ENCODE data around the gene KLF6. TPM values are rescaled to one million over a fixed set of nuclear protein-coding genes. Genes with fewer than 3 reads are reported as not detected.

The KLF6 gene
- total RNA-seq, 1 donor from 2014 or later, result 330 TPM

DNA sequence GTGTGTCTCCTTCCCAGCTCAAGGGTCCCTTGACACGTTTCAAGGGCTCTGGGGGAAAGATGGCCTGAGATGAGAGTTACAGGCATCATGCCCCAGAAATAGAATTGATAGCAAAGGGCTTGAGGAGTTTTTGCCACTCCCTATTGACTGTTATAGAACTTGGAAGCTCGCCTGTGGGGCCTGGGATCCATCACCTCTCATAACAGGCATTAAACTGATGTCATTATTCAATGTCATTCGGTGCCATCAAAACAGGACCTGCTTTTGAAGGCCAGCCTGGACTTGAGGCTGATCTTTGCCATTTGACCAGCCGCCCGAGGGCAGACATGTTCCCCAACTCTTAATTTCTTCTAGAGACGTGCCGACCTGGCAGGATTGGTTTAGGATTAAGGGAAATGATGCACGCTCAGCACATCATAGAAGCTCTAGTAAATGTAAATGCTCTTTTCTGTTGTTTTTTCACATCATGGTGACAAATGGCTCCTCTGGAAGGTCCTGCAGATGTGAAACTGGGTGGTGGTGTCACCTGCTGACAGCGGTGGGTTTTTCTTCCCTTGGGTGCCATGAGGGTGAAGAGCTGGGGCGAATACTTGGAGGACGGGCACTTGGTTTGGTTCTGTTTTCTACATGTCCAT lies 16.7 kb upstream of the KLF6 start:
- no peak for DNase-seq (ENCODE audit: low spot score)
- peaks cover 5% of the 10 kb centered on the region for H3K36me3 Mint-ChIP-seq (ENCODE audit: low read depth)
- TF ChIP-seq, protein P1, sequence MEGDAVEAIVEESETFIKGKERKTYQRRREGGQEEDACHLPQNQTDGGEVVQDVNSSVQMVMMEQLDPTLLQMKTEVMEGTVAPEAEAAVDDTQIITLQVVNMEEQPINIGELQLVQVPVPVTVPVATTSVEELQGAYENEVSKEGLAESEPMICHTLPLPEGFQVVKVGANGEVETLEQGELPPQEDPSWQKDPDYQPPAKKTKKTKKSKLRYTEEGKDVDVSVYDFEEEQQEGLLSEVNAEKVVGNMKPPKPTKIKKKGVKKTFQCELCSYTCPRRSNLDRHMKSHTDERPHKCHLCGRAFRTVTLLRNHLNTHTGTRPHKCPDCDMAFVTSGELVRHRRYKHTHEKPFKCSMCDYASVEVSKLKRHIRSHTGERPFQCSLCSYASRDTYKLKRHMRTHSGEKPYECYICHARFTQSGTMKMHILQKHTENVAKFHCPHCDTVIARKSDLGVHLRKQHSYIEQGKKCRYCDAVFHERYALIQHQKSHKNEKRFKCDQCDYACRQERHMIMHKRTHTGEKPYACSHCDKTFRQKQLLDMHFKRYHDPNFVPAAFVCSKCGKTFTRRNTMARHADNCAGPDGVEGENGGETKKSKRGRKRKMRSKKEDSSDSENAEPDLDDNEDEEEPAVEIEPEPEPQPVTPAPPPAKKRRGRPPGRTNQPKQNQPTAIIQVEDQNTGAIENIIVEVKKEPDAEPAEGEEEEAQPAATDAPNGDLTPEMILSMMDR (IDR thresholded peaks at IDR 0.05), result no peak
- no peak overlapping the region for H3K27ac Mint-ChIP-seq (ENCODE audit: unreplicated experiment)
- H3K4me1 Mint-ChIP-seq (ENCODE audit: low read depth), result no peaks in the 10 kb centered on the region
- H3K27me3 Mint-ChIP-seq (ENCODE audit: low read depth), result no peaks in the 10 kb centered on the region
- no peak overlapping the region for H3K4me3 Mint-ChIP-seq (ENCODE audit: unreplicated experiment)
- H3K9me3 Mint-ChIP-seq (ENCODE audit: low read depth), result peaks cover 16% of the 10 kb centered on the region

DNA sequence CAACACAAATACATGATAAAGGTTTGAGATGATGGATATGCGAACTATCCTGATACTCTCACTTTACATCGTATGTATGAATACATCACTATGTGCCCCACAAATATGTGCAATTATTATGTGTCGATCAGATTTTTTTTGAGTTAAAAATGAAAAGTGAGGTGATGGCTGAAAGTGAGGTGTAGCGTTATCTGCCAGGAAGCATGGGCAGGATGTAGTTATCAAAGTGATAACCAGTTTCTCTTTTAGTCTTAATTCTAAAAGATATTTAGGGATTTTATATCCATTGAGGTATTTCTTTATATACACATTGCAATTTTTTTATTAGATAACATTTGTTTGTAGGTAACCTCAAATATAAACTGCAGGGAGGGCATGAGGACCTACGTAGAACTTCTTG lies 15.6 kb upstream of the KLF6 start:
- no peak overlapping the region for H3K4me3 Mint-ChIP-seq (ENCODE audit: unreplicated experiment)
- no peak for DNase-seq (ENCODE audit: low spot score)
- H3K27me3 Mint-ChIP-seq (ENCODE audit: low read depth), result no peaks in the 10 kb centered on the region
- H3K4me1 Mint-ChIP-seq (ENCODE audit: low read depth), result no peaks in the 10 kb centered on the region
- H3K36me3 Mint-ChIP-seq (ENCODE audit: low read depth), result peaks cover 5% of the 10 kb centered on the region
- peaks cover 23% of the 10 kb centered on the region for H3K9me3 Mint-ChIP-seq (ENCODE audit: low read depth)
- H3K27ac Mint-ChIP-seq (ENCODE audit: unreplicated experiment), result no peak overlapping the region
- TF ChIP-seq, protein P1 (IDR thresholded peaks at IDR 0.05), result no peak

DNA sequence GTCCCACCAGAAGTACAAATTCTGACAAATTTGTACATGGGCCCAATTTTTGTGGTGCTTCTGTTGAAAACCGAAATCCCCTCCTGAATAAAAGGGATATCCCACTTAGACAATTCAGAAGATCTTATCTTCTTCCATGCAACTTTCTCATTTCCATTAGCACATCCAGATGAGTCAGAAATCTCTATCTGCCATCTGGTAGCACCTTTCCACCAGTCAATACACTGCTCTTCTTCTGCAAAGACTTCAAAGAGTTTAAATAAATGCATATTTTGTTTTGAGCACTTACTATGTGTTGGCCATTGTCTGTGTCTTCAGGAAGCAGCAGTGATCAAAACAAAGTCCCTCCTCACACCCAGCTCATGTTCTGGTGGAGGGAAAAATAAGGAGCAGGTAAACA lies 12.7 kb upstream of the KLF6 start:
- peaks cover 29% of the 10 kb centered on the region for H3K9me3 Mint-ChIP-seq (ENCODE audit: low read depth)
- TF ChIP-seq, protein P1 (IDR thresholded peaks at IDR 0.05), result no peak
- no peaks in the 10 kb centered on the region for H3K27me3 Mint-ChIP-seq (ENCODE audit: low read depth)
- no peak for DNase-seq (ENCODE audit: low spot score)
- no peak overlapping the region for H3K27ac Mint-ChIP-seq (ENCODE audit: unreplicated experiment)
- no peak overlapping the region for H3K4me3 Mint-ChIP-seq (ENCODE audit: unreplicated experiment)
- peaks cover 5% of the 10 kb centered on the region for H3K36me3 Mint-ChIP-seq (ENCODE audit: low read depth)
- peaks cover under 1% of the 10 kb centered on the region for H3K4me1 Mint-ChIP-seq (ENCODE audit: low read depth)

DNA sequence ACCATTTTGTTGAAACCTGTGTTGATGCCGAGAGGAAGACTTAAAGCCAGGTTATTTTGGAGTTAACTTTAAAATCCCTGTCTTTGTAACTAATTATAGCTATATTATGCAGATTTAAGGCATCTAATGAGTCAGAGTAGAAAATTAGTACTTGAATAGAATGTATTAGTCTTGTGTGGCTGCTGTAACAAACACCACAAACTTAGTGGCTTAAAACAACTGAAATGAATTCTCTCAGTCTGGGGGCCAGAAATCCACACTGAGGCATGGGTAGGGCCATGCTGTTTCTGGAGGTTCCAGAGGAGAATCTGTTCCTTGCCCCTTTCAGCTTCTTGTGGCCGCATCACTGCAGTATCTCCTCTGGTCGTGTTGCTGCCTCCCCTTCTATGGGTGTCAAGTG lies 8.5 kb upstream of the KLF6 start:
- no peak overlapping the region for H3K27ac Mint-ChIP-seq (ENCODE audit: unreplicated experiment)
- TF ChIP-seq, protein P1 (IDR thresholded peaks at IDR 0.05), result no peak

DNA sequence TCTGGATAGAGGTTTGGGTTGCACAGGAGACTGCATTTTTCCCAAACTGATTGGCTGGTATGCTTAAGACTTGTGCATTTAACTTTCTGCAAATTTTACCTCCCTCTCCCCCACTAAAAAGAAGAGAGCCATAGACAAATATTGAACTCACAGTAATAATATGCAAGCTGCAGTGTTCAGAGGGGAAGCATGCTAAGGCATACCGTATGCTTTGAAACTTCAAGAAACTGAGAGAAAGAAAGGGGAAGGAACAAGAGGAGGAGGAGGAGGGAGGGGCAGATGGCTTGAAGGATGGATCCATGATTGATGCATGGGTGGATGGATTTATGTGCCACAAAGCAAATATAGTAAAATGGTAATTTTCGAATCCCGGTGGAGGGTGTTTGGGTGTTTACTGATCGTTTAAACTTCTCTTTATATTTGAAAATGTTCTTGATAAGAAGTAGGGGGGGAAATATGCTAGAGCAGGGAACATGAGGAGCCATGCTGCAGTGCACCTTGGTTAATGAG lies 7.8 kb upstream of the KLF6 start:
- Mint-ChIP-seq H3K9me3 (ENCODE audit: low read depth) (peaks cover 26% of the 10 kb centered on the region), H3K4me1 (ENCODE audit: low read depth) (peaks cover 5% of the 10 kb centered on the region), H3K36me3 (ENCODE audit: low read depth) (peaks cover 1% of the 10 kb centered on the region), H3K27ac (ENCODE audit: unreplicated experiment) (no peak overlapping the region), H3K4me3 (ENCODE audit: unreplicated experiment) (no peak overlapping the region), H3K27me3 (ENCODE audit: low read depth) (no peaks in the 10 kb centered on the region)
- TF ChIP-seq, protein P1 (IDR thresholded peaks at IDR 0.05), result no peak
- no peak for DNase-seq (ENCODE audit: low spot score)

More for the DNA sequence above, 8.5 kb upstream of the KLF6 start:
- DNase-seq (ENCODE audit: low spot score), result no peak
- Mint-ChIP-seq H3K36me3 (ENCODE audit: low read depth) (peaks cover 6% of the 10 kb centered on the region), H3K9me3 (ENCODE audit: low read depth) (peaks cover 33% of the 10 kb centered on the region), H3K4me1 (ENCODE audit: low read depth) (peaks cover 5% of the 10 kb centered on the region), H3K27me3 (ENCODE audit: low read depth) (no peaks in the 10 kb centered on the region), H3K4me3 (ENCODE audit: unreplicated experiment) (no peak overlapping the region)
